ENCODE measurements around the gene PEX11G. TPM values are rescaled to one million over a fixed set of nuclear protein-coding genes. Genes with fewer than 3 reads are reported as not detected.

Gene PEX11G
- total and polyA plus RNA-seq, 8 donors, result 1.5 to 6.8 (median 2.5) TPM

DNA sequence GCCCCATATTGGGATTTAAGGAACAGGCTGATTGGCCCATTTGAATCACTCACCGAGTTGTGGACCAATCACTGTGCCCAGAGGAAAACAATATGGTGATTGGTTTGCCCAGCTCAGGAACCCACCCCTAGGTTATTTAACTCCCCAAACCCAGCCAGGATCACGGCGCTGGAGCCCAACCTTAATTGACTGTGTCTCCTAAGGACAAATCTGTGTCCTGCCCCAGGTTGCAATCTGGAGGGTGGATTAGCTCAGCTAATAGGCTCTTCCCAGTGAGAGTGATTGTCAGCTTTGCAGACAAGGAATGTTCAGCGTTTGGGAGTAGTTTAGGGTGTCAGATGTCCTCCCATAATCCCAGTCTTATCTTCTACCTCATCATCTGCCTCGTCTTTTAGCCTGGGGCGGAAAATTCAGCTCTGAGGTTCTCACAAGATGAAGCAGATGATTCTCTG, 23.6 kb upstream of the PEX11G start:
- Histone ChIP-seq H3K27me3 (no peaks in the 10 kb centered on the region), H3K4me1 (peaks cover 0 to 3% (median 0%) of the 10 kb centered on the region in 3 donors), H3K36me3 (no peaks in the 10 kb centered on the region), H3K27ac (no peak overlapping the region), H3K9me3 (no peaks in the 10 kb centered on the region), H3K4me3 (no peak overlapping the region)
- WGBS, 2 donors, result 43 to 50% methylated on average over 6 of the region's 6 CpGs
- DNase-seq (no peak), FAIRE-seq (no peak), ATAC-seq (no peak)
- intact Hi-C loops (cut with DNase I), result no loop called here
- TF ChIP-seq, protein P1, sequence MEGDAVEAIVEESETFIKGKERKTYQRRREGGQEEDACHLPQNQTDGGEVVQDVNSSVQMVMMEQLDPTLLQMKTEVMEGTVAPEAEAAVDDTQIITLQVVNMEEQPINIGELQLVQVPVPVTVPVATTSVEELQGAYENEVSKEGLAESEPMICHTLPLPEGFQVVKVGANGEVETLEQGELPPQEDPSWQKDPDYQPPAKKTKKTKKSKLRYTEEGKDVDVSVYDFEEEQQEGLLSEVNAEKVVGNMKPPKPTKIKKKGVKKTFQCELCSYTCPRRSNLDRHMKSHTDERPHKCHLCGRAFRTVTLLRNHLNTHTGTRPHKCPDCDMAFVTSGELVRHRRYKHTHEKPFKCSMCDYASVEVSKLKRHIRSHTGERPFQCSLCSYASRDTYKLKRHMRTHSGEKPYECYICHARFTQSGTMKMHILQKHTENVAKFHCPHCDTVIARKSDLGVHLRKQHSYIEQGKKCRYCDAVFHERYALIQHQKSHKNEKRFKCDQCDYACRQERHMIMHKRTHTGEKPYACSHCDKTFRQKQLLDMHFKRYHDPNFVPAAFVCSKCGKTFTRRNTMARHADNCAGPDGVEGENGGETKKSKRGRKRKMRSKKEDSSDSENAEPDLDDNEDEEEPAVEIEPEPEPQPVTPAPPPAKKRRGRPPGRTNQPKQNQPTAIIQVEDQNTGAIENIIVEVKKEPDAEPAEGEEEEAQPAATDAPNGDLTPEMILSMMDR (IDR thresholded peaks at IDR 0.05), result no peak

DNA sequence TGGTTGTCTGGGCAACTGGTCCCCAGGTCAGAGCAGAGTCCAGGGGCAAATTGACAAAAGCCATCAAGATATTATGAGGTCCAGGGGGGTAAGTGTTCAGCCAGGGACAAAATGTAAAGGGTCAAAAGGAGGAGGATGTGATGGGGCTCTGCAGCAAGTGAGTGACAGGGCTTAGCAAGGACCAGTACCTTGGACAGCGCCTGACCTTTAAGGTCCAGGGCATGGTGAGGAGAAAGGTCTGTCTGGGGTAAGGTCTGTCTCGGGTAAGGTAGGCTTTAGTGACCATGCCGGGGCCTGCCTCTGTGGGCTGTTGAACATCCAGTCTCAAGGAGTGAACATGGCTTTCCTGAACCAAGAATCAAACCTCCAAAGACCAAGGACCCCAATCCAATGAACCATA, 20.8 kb upstream of the PEX11G start:
- ATAC-seq (no peak), FAIRE-seq (no peak)
- intact Hi-C loops (cut with DNase I), result no loop called here

DNA sequence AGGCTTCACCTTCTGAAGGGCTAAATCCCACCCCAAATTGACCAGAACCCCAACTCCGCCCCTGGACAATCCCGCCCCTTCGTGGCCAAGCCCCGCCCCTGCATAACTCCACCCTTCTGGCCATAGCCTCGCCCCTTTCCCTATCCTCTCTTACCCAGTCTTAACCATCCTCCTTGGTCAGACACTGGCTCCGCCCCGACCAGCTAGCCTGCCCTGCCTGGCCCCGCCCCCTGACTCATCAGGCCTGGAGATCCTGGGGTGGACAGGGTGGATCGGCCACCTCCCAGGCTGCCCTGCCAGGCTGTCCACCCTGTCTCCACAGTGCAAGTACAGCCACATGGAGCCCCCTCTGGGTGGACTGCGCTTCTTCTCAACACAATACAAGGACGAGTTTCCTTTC, 19.0 kb upstream of the PEX11G start:
- DNase-seq (peak; percentile 49 to 85 (median 80)), FAIRE-seq (no peak), ATAC-seq (peak; percentile 25 to 64 (median 37))
- TF ChIP-seq, protein P1 (IDR thresholded peaks at IDR 0.05), result no peak
- WGBS, 2 donors, result 41 to 43% methylated on average over 11 of the region's 11 CpGs
- no peaks in the 10 kb centered on the region for H3K27me3 ChIP-seq
- no peaks in the 10 kb centered on the region for H3K36me3 ChIP-seq
- no peak overlapping the region for H3K4me3 ChIP-seq
- peaks cover 0 to 8% (median 0%) of the 10 kb centered on the region in 3 donors for H3K4me1 ChIP-seq
- no peak overlapping the region for H3K27ac ChIP-seq
- intact Hi-C loops (cut with DNase I), result no loop called here
- H3K9me3 ChIP-seq, result no peaks in the 10 kb centered on the region

More for the DNA sequence above, 20.8 kb upstream of the PEX11G start:
- Histone ChIP-seq H3K27ac (no peak overlapping the region), H3K4me3 (no peak overlapping the region), H3K9me3 (no peaks in the 10 kb centered on the region), H3K27me3 (no peaks in the 10 kb centered on the region), H3K36me3 (no peaks in the 10 kb centered on the region), H3K4me1 (peaks cover 0 to 8% (median 0%) of the 10 kb centered on the region in 3 donors)
- DNase-seq, result no peak
- WGBS, 2 donors, result 18 to 45% methylated on average over 3 of the region's 3 CpGs
- TF ChIP-seq, protein P1 (IDR thresholded peaks at IDR 0.05), result no peak

DNA sequence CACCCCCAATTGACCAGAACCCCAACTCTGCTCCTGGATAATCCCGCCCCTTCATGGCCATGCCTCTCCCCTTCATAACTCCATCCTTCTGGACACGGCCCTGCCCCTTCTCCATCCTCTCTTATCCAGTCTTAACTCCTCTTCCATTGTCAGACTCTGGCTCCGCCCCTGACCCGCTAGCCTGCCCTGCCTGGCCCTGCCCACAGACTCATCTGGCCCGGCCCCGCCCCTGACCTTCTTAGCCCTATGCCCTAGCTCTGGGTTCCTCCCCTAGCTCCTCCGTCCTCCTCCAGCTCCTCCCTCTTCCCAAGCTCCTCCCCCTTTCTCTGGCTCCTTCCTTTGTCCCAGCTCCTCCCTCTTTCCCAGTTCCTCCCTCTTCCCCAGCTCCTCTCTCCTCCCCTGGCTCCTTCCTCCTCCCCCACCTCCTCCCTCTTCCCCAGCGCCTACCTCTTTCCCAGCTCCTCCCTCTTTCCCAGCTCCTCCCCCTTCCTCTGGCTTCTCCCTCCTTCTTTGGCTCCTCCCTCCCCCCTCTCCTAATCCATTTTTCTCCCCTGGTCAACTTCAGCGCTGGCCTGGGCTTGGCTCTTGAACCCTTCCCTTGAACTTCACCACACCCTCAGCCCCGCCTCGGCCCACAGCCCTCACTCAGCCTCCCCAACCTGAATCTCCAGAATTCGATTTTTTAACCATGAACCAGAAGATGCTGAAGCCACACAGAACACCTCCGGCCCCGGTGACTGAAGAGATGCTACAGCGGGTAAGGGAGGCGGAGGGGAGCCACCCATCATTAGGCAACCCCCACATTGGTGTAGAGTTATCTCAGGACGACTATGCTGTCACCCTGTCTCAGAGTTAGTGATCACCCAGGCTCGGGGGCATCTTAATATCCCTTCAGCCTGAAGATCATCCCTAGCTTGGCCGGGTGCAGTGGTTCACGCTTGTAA, 17.8 kb upstream of the PEX11G start:
- FAIRE-seq (no peak), DNase-seq (peak; percentile 84 to 95 (median 91)), ATAC-seq (peak; percentile 84 to 92 (median 88))
- 41% methylated on average over 19 to 20 of the region's 20 CpGs for WGBS, 2 donors
- Histone ChIP-seq H3K27me3 (no peaks in the 10 kb centered on the region), H3K36me3 (no peaks in the 10 kb centered on the region), H3K4me1 (peaks cover 0 to 8% (median 0%) of the 10 kb centered on the region in 3 donors), H3K9me3 (no peaks in the 10 kb centered on the region), H3K27ac (no peak overlapping the region), H3K4me3 (no peak overlapping the region)
- intact Hi-C loops (cut with DNase I), result no loop called here
- TF ChIP-seq, protein P1 (IDR thresholded peaks at IDR 0.05), result no peak

Measured in pancreas (tissue), 10 donors.